Neural cell (in vitro differentiated cells): ENCODE results near the gene CASP9. TPM values are rescaled to one million over a fixed set of nuclear protein-coding genes. Genes with fewer than 3 reads are reported as not detected.

Experiments used
- H2AFZ ChIP-seq: fragments of 200-600, 300-800 bp; sonication (generic), shearing (Covaris generic); 2 replicates; pipeline ENCODE4 v1.6.0; 2014; ENCODE audit warnings: low read depth, mild to moderate bottlenecking, antibody characterized with exemption, low read length, moderate library complexity
- H3F3A ChIP-seq: fragments of 200-600 bp; shearing (Covaris generic); 2 replicates; pipeline ENCODE4 v1.6.1; 2016; ENCODE audit warnings: mild to moderate bottlenecking, moderate library complexity, mixed read lengths, antibody characterized with exemption, low read length; ENCODE audit not compliant: insufficient read depth, poor library complexity, severe bottlenecking
- H3K27ac ChIP-seq: fragments of 200-600, 300-800 bp; sonication (generic), shearing (Covaris generic); 2 replicates; pipeline ENCODE4 v1.5.1; 2014; ENCODE audit warnings: mild to moderate bottlenecking, low read length, moderate library complexity
- H3K27me3 ChIP-seq: fragments of 300-800, 200-600 bp; sonication (generic), shearing (Covaris generic); 2 replicates; pipeline ENCODE4 v1.6.0; 2014; ENCODE audit warnings: mild to moderate bottlenecking, low read depth, low read length, moderate library complexity; ENCODE audit not compliant: insufficient read depth
- H3K36me3 ChIP-seq: fragments of 300-800, 200-600 bp; sonication (generic), shearing (Covaris generic); 2 replicates; pipeline ENCODE4 v1.5.1; 2014; ENCODE audit warnings: mild to moderate bottlenecking, antibody characterized with exemption, low read length, moderate library complexity; ENCODE audit not compliant: insufficient read depth
- H3K4me2 ChIP-seq: fragments of 300-800, 200-600 bp; sonication (generic), shearing (Covaris generic); 2 replicates; pipeline ENCODE4 v1.6.0; 2014; ENCODE audit warnings: mild to moderate bottlenecking, low read length
- H3K4me3 ChIP-seq: fragments of 300-800, 200-600 bp; sonication (generic), shearing (Covaris generic); 2 replicates; pipeline ENCODE4 v1.5.1; 2014; ENCODE audit warnings: mild to moderate bottlenecking, low read length, moderate library complexity
- H3K79me2 ChIP-seq: fragments of 200-600 bp; shearing (Covaris generic); replicated peaks from 2 replicates; pipeline ENCODE4 v1.6.0; 2014; ENCODE audit warnings: mild to moderate bottlenecking, low read length, moderate library complexity; ENCODE audit not compliant: insufficient read depth
- H3K9ac ChIP-seq: fragments of 300-800, 200-600 bp; sonication (generic), shearing (Covaris generic); 2 replicates; pipeline ENCODE4 v1.6.1; 2016; ENCODE audit warnings: mild to moderate bottlenecking, low read length, mixed read lengths
- H3K9me2 ChIP-seq: fragments of 200-600 bp; shearing (Covaris generic); 2 replicates; pipeline ENCODE4 v1.6.1; 2016; ENCODE audit warnings: mild to moderate bottlenecking, low read length, mixed read lengths; ENCODE audit not compliant: insufficient read depth
- H3K9me3 ChIP-seq: fragments of 200-600, 300-800 bp; sonication (generic), shearing (Covaris generic); 2 replicates; pipeline ENCODE4 v1.6.1; 2016; ENCODE audit warnings: mild to moderate bottlenecking, mixed run types, low read length, moderate library complexity, mixed read lengths
- H4K20me1 ChIP-seq: fragments of 200-600 bp; shearing (Covaris generic); 2 replicates; pipeline ENCODE4 v1.6.1; 2016; ENCODE audit warnings: mild to moderate bottlenecking, mixed run types; ENCODE audit not compliant: insufficient read depth
- EP300 ChIP-seq: fragments of 450-650 bp; conservative IDR thresholded peaks from 2 replicates; pipeline ENCODE4 v1.6.1; 2014; ENCODE audit warnings: antibody characterized with exemption, mild to moderate bottlenecking, moderate library complexity; ENCODE audit not compliant: poor library complexity, severe bottlenecking
- EZH2 ChIP-seq: fragments of 200-600, 300-800 bp; shearing (Covaris generic), sonication (generic); IDR thresholded peaks from 2 replicates; pipeline ENCODE4 v1.6.1; 2014; ENCODE audit warnings: antibody characterized with exemption, low read length, borderline replicate concordance, mild to moderate bottlenecking; ENCODE audit not compliant: insufficient read depth, poor library complexity, severe bottlenecking
- MXI1 ChIP-seq: fragments of 450-650 bp; conservative IDR thresholded peaks from 2 replicates; pipeline ENCODE4 v1.6.1; 2014; ENCODE audit warnings: antibody characterized with exemption, mild to moderate bottlenecking; ENCODE audit not compliant: poor library complexity, severe bottlenecking
- POLR2AphosphoS5 ChIP-seq: IDR thresholded peaks from 2 replicates; pipeline ENCODE4 v1.6.1; 2012
- RAD21 ChIP-seq: fragments of 450-650 bp; conservative IDR thresholded peaks from 2 replicates; pipeline ENCODE4 v1.6.1; 2014; ENCODE audit warnings: antibody characterized with exemption, mild to moderate bottlenecking, moderate library complexity
- SMC3 ChIP-seq: fragments of 450-650 bp; conservative IDR thresholded peaks from 2 replicates; pipeline ENCODE4 v1.6.1; 2014; ENCODE audit warnings: antibody characterized with exemption, mild to moderate bottlenecking, moderate library complexity; ENCODE audit not compliant: poor library complexity
- TAF1 ChIP-seq: IDR thresholded peaks from 2 replicates; pipeline ENCODE4 v1.6.1; 2012; ENCODE audit warnings: low read depth
- polyA plus RNA-seq: library from polyadenylated mRNA; depleted of rRNA; stranded (reverse); fragments of >200 nt; gene quantifications from 2 replicates; pipeline ENCODE4 v1.2.3, GENCODE V29; 2014
- TF ChIP-seq, protein P1 (sequence below): IDR thresholded peaks from 2 replicates; pipeline ENCODE4 v1.6.1; 2012; ENCODE audit warnings: borderline replicate concordance
- TF ChIP-seq, protein P2 (sequence below): fragments of 450-650 bp; IDR thresholded peaks from 2 replicates; pipeline ENCODE4 v1.5.1; 2014; ENCODE audit warnings: antibody characterized with exemption, mild to moderate bottlenecking, moderate library complexity; ENCODE audit not compliant: poor library complexity, severe bottlenecking

Gene CASP9
- polyA plus RNA-seq, 1 donor from 2014 or later, result 13.7 TPM

DNA sequence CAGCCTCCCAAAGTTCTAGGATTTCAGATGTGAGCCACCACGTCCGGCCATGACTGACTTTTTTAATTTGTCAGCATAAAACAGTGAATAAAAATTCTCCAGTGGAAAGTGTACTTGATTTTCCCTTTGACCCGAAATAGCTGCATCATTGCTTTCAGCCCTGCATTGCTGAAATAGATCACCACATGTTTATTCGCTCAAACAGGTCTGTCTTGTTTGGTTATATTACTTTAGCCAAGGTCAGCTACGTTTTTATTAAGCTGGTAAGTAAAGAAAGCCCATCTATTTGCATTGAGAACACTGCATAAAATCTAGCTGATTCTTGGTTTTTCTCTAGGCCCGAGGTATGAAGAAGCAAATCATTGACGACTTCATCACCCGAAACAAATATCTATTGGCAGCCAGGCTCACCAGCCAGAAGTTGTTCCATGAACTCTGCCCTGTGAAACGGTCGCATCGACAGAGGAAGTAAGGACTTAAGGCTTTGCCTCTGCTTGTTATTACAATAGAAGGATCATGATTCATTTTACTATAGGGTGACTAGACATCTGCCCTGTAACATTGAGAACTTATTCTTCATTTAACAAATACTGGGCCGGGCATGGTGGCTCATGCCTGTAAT lies 35.3 kb upstream of the CASP9 start:
- no peaks in the 10 kb centered on the region for H4K20me1 ChIP-seq
- no peak overlapping the region for H3K27ac ChIP-seq
- no peak overlapping the region for H2AFZ ChIP-seq

DNA sequence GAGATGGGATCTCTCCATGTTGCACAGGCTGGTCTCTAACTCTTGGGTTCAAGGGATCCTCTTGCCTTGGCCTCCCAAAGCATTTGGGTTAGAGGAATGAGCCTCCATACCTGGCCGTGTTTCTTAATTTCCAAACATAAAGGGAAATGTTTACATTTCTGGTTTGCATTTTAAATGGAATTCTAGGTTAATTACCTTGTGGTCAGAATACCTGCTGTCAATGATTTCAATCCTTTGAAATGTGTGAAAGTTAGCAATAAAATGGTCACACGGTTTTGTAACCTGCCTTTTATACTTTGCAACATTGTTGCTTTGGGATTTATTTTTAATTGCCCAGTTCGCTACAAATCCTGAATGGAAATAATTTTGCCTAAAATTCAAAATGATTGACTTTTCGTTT lies 34.5 kb upstream of the CASP9 start:
- no peaks in the 10 kb centered on the region for H3K79me2 ChIP-seq
- H3K9ac ChIP-seq, result no peak overlapping the region
- H3K4me3 ChIP-seq, result no peak overlapping the region
- H2AFZ ChIP-seq, result no peak overlapping the region
- no peaks in the 10 kb centered on the region for H4K20me1 ChIP-seq
- H3K9me3 ChIP-seq, result no peaks in the 10 kb centered on the region
- H3K27me3 ChIP-seq, result no peaks in the 10 kb centered on the region
- no peak overlapping the region for H3K4me2 ChIP-seq
- H3K9me2 ChIP-seq, result no peaks in the 10 kb centered on the region
- TF ChIP-seq EZH2, result no peak
- no peak for TF ChIP-seq RAD21
- TF ChIP-seq, protein P1, sequence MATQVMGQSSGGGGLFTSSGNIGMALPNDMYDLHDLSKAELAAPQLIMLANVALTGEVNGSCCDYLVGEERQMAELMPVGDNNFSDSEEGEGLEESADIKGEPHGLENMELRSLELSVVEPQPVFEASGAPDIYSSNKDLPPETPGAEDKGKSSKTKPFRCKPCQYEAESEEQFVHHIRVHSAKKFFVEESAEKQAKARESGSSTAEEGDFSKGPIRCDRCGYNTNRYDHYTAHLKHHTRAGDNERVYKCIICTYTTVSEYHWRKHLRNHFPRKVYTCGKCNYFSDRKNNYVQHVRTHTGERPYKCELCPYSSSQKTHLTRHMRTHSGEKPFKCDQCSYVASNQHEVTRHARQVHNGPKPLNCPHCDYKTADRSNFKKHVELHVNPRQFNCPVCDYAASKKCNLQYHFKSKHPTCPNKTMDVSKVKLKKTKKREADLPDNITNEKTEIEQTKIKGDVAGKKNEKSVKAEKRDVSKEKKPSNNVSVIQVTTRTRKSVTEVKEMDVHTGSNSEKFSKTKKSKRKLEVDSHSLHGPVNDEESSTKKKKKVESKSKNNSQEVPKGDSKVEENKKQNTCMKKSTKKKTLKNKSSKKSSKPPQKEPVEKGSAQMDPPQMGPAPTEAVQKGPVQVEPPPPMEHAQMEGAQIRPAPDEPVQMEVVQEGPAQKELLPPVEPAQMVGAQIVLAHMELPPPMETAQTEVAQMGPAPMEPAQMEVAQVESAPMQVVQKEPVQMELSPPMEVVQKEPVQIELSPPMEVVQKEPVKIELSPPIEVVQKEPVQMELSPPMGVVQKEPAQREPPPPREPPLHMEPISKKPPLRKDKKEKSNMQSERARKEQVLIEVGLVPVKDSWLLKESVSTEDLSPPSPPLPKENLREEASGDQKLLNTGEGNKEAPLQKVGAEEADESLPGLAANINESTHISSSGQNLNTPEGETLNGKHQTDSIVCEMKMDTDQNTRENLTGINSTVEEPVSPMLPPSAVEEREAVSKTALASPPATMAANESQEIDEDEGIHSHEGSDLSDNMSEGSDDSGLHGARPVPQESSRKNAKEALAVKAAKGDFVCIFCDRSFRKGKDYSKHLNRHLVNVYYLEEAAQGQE, result no peak
- TF ChIP-seq SMC3, result no peak
- TF ChIP-seq, protein P2, sequence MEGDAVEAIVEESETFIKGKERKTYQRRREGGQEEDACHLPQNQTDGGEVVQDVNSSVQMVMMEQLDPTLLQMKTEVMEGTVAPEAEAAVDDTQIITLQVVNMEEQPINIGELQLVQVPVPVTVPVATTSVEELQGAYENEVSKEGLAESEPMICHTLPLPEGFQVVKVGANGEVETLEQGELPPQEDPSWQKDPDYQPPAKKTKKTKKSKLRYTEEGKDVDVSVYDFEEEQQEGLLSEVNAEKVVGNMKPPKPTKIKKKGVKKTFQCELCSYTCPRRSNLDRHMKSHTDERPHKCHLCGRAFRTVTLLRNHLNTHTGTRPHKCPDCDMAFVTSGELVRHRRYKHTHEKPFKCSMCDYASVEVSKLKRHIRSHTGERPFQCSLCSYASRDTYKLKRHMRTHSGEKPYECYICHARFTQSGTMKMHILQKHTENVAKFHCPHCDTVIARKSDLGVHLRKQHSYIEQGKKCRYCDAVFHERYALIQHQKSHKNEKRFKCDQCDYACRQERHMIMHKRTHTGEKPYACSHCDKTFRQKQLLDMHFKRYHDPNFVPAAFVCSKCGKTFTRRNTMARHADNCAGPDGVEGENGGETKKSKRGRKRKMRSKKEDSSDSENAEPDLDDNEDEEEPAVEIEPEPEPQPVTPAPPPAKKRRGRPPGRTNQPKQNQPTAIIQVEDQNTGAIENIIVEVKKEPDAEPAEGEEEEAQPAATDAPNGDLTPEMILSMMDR, result no peak
- TF ChIP-seq EP300, result no peak
- TF ChIP-seq POLR2AphosphoS5, result no peak
- no peak for TF ChIP-seq MXI1
- no peak for TF ChIP-seq TAF1
- no peaks in the 10 kb centered on the region for H3K36me3 ChIP-seq
- no peak overlapping the region for H3K27ac ChIP-seq
- H3F3A ChIP-seq, result no peaks in the 10 kb centered on the region

More for the DNA sequence above, 35.3 kb upstream of the CASP9 start:
- H3K9ac ChIP-seq, result no peak overlapping the region
- TF ChIP-seq, protein P2, result no peak
- TF ChIP-seq EZH2, result no peak
- no peak for TF ChIP-seq SMC3
- no peak for TF ChIP-seq RAD21
- TF ChIP-seq POLR2AphosphoS5, result no peak
- TF ChIP-seq, protein P1, result no peak
- TF ChIP-seq MXI1, result no peak
- TF ChIP-seq TAF1, result no peak
- TF ChIP-seq EP300, result no peak
- H3K4me3 ChIP-seq, result no peak overlapping the region
- H3K9me2 ChIP-seq, result no peaks in the 10 kb centered on the region
- H3K79me2 ChIP-seq, result no peaks in the 10 kb centered on the region
- H3K9me3 ChIP-seq, result no peaks in the 10 kb centered on the region
- H3K4me2 ChIP-seq, result no peak overlapping the region
- no peaks in the 10 kb centered on the region for H3K36me3 ChIP-seq
- no peaks in the 10 kb centered on the region for H3F3A ChIP-seq
- H3K27me3 ChIP-seq, result no peaks in the 10 kb centered on the region
